Measurements from ENCODE around the gene ITPKA.

- TF ChIP-seq, protein P1, sequence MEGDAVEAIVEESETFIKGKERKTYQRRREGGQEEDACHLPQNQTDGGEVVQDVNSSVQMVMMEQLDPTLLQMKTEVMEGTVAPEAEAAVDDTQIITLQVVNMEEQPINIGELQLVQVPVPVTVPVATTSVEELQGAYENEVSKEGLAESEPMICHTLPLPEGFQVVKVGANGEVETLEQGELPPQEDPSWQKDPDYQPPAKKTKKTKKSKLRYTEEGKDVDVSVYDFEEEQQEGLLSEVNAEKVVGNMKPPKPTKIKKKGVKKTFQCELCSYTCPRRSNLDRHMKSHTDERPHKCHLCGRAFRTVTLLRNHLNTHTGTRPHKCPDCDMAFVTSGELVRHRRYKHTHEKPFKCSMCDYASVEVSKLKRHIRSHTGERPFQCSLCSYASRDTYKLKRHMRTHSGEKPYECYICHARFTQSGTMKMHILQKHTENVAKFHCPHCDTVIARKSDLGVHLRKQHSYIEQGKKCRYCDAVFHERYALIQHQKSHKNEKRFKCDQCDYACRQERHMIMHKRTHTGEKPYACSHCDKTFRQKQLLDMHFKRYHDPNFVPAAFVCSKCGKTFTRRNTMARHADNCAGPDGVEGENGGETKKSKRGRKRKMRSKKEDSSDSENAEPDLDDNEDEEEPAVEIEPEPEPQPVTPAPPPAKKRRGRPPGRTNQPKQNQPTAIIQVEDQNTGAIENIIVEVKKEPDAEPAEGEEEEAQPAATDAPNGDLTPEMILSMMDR (optimal IDR thresholded peaks at IDR 0.05 in 1 of 3, IDR thresholded peaks at IDR 0.05 in 1 of 3, conservative IDR thresholded peaks at IDR 0.05 in 1 of 3; ENCODE audit: extremely low read depth in 1 of 3, insufficient read depth in 2 of 3, low read length in 3 of 3), result peak in 2 of 3 experiments; percentile 12 to 46
- TF ChIP-seq EZH2 (IDR thresholded peaks at IDR 0.05; ENCODE audit: low read length), result no peak
Measured at GRCh38 chr15:41506796-41507341, 13.2 kb downstream of the ITPKA start.

All from keratinocyte (primary cell).